A549 (cell line): ENCODE results near the gene MYO15A.

Experiments used
- CBX8 ChIP-seq: fragments of 200-600 bp; sonication (generic); IDR thresholded peaks from 2 replicates; pipeline ENCODE4 v1.6.1; 2016
- CEBPB ChIP-seq, 2 experiments: fragments of >200 bp in 1 of 2; sonication (Bioruptor Twin) in 1 of 2; formaldehyde crosslinking in 1 of 2; IDR thresholded peaks; 2 replicates each; pipeline ENCODE4 v1.6.1; 2012 to 2016
- EHMT2 ChIP-seq: fragments of 200-600 bp; sonication (generic); IDR thresholded peaks from 2 replicates; pipeline ENCODE4 v1.6.1; 2016; ENCODE audit warnings: antibody characterized with exemption, low read depth, mild to moderate bottlenecking, moderate library complexity
- HDAC2 ChIP-seq: fragments of 200-600 bp; sonication (generic); IDR thresholded peaks from 2 replicates; pipeline ENCODE4 v1.6.1; 2016
- HOXA7 ChIP-seq: fragments of 250-450 bp; sonication (Bioruptor Pico); IDR thresholded peaks from 2 replicates; pipeline ENCODE4 v1.5.0; 2020; ENCODE audit warnings: mild to moderate bottlenecking, moderate library complexity
- JUN ChIP-seq, 2 experiments: fragments of >200 bp; sonication (Bioruptor Twin); formaldehyde crosslinking; IDR thresholded peaks; 2 replicates in 1 of 2; 3 replicates in 1 of 2; pipeline ENCODE4 v1.6.1; 2016 to 2017
- KDM1A ChIP-seq: fragments of 200-600 bp; sonication (generic); IDR thresholded peaks from 2 replicates; pipeline ENCODE4 v1.6.1; 2016; ENCODE audit warnings: low read depth, mild to moderate bottlenecking
- MAZ ChIP-seq: fragments of 150-350 bp; IDR thresholded peaks from 2 replicates; pipeline ENCODE4 v1.6.1; 2014; ENCODE audit warnings: antibody characterized with exemption, low read depth, low read length, borderline replicate concordance
- PHF8 ChIP-seq: fragments of 200-600 bp; sonication (generic); IDR thresholded peaks from 2 replicates; pipeline ENCODE4 v1.6.1; 2016; ENCODE audit warnings: low read depth, mild to moderate bottlenecking, antibody characterized with exemption, moderate library complexity, borderline replicate concordance
- TF ChIP-seq, protein P1 (sequence below): IDR thresholded peaks from 2 replicates; pipeline ENCODE4 v1.6.1; 2012
- TF ChIP-seq, protein P2 (sequence below): fragments of >200 bp; sonication (Bioruptor Twin); formaldehyde crosslinking; IDR thresholded peaks from 3 replicates; pipeline ENCODE4 v1.5.1; 2016
- TF ChIP-seq, protein P3 (sequence below): fragments of 150-350 bp; IDR thresholded peaks from 2 replicates; pipeline ENCODE4 v1.6.1; 2014; ENCODE audit warnings: low read depth, mild to moderate bottlenecking, low read length

DNA sequence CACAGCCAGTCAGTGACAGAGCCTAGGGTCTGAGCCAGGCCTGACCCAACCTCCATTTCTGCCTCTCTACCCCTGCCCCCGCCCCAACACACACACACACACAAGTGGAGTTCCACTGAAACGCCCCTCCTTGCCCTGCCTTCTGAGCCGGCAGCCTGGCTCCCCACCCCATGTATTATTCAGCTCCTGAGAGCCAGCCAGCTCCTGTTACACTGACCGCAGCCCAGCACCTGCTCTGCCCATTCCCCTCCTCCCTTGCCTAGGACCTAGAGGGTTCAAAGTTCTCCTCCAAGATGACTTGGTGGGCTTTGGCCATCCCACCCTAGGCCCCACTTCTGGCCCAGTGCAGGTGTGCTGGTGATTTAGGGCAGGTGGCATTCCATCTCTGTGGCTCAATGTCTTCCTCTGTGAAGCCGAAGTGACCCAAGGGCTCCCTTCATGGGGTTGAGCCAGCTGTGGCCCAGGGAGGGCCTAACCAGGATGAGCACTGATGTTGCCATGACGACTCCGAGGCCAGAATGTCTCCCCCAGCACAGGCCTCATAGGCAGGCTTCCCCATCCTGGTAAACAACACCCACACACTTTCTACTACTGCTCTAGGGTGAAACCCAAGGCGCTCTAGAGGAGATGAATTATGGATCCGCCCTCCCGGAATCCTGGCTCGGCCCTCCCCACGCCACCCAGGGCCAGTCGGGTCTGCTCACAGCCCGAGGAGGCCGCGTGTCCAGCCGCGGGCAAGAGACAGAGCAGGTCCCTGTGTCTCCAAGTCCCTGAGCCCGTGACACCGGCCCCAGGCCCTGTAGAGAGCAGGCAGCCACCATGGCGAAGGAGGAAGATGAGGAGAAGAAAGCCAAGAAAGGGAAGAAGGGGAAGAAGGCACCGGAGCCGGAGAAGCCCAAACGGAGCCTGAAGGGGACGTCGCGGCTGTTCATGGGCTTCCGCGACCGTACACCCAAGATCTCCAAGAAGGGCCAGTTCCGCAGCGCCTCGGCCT, 9.7 kb downstream of the MYO15A start:
- TF ChIP-seq, protein P1, sequence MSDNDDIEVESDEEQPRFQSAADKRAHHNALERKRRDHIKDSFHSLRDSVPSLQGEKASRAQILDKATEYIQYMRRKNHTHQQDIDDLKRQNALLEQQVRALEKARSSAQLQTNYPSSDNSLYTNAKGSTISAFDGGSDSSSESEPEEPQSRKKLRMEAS = no peak
- TF ChIP-seq CEBPB (IDR thresholded peaks at IDR 0.05) = no peak
- TF ChIP-seq, protein P2, sequence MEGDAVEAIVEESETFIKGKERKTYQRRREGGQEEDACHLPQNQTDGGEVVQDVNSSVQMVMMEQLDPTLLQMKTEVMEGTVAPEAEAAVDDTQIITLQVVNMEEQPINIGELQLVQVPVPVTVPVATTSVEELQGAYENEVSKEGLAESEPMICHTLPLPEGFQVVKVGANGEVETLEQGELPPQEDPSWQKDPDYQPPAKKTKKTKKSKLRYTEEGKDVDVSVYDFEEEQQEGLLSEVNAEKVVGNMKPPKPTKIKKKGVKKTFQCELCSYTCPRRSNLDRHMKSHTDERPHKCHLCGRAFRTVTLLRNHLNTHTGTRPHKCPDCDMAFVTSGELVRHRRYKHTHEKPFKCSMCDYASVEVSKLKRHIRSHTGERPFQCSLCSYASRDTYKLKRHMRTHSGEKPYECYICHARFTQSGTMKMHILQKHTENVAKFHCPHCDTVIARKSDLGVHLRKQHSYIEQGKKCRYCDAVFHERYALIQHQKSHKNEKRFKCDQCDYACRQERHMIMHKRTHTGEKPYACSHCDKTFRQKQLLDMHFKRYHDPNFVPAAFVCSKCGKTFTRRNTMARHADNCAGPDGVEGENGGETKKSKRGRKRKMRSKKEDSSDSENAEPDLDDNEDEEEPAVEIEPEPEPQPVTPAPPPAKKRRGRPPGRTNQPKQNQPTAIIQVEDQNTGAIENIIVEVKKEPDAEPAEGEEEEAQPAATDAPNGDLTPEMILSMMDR = no peak
- no peak for TF ChIP-seq KDM1A
- TF ChIP-seq JUN (IDR thresholded peaks at IDR 0.05) = no peak
- TF ChIP-seq PHF8 = no peak
- no peak for TF ChIP-seq MAZ
- TF ChIP-seq HOXA7 (CRISPR knock-in tag) = no peak
- TF ChIP-seq EHMT2 = no peak
- no peak for TF ChIP-seq HDAC2
- no peak for TF ChIP-seq CBX8
- TF ChIP-seq, protein P3, sequence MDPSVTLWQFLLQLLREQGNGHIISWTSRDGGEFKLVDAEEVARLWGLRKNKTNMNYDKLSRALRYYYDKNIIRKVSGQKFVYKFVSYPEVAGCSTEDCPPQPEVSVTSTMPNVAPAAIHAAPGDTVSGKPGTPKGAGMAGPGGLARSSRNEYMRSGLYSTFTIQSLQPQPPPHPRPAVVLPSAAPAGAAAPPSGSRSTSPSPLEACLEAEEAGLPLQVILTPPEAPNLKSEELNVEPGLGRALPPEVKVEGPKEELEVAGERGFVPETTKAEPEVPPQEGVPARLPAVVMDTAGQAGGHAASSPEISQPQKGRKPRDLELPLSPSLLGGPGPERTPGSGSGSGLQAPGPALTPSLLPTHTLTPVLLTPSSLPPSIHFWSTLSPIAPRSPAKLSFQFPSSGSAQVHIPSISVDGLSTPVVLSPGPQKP = no peak
